GM19099 (cell line): ENCODE data around the gene AGXT2.

Experiments used
- POLR2A ChIP-seq: IDR thresholded peaks from 3 replicates; pipeline ENCODE4 v1.6.1; 2011; ENCODE audit warnings: low read depth; ENCODE audit not compliant: insufficient read length; ENCODE audit errors: extremely low read depth

AGXT2 gene

GRCh38 chr5:34959323-34959722 is 88.4 kb downstream of the AGXT2 start:
- no peak for TF ChIP-seq POLR2A

DNA sequence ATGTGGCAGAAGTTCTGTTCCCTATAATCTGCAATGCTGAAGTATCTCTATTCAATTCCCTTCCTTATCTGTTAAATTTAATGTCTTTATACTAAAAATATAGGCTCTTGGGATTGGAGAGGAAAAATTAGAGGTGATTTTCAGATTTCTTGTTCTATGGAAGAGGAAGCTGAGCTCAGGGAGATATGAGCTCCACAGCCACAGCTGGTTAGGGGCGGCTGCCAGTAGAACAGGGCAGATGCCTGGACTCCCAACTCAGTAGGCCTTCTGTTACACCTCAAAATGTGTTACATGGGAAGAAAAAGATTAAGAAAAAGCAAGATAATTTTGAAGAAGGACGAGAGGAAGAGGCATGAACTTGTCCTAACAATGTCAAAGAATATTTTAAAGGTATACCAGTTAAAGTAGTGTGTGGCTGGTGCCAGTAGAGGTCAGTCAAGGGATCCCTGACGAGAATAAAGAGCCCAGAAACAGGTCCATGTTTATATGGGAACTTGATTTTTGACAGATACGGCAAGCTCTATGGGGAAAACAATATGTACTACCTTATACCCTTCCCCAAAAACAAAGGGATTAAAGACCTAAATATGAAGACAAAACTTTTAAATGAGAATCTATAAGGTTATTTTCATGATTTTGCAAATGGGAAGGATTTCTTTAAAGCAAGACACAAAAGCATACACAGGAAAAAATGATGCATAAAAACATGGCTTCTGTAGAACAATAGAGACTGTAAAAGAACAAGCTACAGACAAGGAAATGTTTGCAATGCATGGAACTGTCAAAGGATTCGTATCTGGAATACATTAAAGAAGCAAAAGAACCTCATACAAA is 89.7 kb downstream of the AGXT2 start:
- TF ChIP-seq POLR2A: no peak

DNA sequence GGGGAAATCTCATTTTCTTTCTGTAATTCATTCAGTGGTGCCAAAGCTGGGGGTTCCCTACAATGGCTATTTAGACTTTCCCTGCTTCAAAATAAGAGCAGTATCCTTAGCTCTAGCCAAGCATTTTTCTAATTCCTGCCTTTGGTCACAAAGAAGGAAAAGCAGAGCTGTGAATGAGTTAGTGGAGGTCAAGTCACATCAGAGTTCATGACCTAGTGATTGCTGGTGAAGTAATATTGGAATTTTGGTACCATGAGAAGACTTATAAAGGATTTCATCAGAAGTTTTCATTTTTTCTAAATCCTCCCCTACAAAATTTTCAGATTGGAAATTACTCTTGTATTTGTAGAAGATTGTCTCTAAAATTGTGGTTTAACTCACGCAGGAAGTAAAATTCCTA is 90.4 kb downstream of the AGXT2 start:
- no peak for TF ChIP-seq POLR2A
